Activated naive CD4-positive, alpha-beta T cell treated with anti-CD3 and anti-CD28 coated beads, Interleukin-2, amount 50 U/mL, for 16 hours (primary cell): ENCODE data around the gene CYP1B1.
"Not testable (repeated sequence)": the region's sequence is repeated elsewhere in the genome, so short reads cannot be mapped to it uniquely, and the experiment has no call there.

ENCODE experiments used
- DNase-seq: peaks from one replicate; pipeline ENCODE4 v3.0.0-alpha.2; 2020

CYP1B1 gene

DNA sequence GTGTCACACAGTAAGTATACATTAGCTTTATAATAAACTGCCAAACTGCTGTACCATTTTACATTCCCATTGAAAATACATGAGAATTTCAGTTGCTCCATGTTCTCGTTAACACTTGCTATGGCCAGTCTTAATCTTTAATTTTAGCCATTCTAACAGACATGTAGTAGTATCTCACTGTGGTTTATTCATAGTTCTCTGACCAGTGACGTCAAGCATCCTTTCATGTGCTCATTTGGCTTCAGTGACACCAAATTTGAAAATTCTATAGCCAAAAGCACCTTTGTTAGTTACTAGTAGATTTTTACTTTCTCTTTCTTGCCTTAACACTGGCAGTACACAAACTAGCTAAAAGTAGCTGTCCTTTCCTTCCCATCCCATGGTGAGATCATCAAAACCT, 43.0 kb downstream of the CYP1B1 start:
- no peak for DNase-seq

DNA sequence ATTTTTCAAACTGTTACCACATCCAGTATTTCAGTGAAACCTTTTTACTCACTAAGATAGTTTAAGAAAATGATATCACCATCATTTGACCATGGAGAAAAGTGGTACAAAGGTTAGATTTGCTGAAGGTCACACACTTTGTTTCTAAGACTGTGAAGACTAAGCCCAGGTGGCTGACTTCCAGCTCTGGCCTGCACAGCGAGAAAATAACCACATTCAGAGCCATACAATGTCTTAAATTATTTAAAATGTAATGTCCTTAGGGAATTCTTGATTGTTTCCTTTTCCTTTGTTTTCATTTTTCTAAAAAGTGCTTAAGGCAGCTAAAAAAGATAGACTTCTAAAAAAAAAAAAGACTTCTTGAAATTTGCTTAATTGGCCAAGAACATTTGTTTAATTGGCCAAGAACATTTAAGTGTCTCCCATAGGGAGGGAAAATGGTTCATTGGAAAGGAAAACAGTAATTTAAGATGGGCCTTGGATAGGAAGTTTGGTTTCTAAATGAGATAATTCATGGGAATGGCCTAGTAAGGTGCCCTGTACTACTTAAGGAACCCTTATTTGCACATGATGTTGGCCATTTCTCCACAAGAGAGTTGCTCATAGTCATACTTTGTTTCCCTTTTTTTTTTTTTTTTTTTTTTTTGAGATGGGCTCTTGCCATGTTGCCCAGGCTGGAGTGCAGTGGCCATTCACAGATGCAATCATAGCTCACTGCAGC, 45.2 kb downstream of the CYP1B1 start:
- no peak for DNase-seq

DNA sequence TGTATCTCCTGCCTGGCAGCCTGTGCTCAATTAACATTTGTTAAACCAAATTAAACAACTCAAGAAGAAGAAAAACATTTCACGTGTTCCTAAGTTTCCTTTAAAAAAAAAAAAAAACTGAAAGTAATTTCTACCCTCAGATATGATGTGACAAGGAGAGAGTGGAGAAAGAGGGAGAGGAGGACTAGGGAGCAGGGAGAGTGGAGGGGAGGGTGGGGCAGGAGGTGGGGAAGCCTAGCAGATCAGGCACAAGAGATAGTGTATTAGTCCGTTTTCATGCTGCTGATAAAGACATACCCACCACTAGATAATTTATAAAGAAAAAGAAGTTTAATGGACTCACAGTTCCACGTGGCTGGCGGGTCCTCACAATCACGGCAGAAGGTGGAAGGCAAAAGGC, 46.4 kb downstream of the CYP1B1 start:
- DNase-seq: no peak

DNA sequence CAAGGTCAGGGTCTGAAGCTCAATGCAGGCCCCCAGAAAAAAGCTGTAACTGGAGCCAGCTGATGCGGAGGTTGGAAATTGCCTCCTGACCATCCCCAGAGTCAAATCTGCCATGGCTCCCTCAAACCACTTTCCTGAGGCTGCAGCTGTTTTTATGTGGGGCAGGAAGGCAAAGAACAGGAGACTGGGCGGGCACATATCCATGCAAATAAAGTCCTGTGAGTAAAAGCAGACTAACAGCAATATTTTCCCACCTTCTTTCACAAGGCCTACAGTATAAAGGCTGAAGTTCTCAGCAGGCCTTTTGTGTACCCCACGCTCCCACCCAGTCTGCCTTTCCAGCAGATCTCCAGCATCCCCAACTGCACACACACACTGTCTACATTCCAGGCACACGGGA, 47.1 kb downstream of the CYP1B1 start:
- DNase-seq: no peak

DNA sequence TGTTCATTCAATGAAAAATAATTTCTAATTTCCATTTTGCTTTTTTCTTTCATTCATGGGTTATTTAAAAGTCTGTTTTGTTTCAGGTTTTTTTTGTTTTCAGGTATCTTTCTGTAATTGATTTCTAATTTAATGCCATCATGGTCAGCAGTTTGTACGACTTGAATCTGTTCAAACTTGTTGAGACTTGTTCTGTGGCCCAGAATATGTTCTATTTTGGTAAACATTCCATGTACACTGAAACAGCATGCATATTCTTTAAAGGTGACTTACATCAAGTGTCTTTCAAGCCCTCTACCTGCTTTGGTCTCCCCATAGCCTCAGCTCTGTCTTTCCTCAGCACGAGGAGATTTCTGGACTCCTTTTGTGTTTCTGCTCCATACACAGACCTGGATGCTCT, 49.1 kb downstream of the CYP1B1 start:
- no peak for DNase-seq

DNA sequence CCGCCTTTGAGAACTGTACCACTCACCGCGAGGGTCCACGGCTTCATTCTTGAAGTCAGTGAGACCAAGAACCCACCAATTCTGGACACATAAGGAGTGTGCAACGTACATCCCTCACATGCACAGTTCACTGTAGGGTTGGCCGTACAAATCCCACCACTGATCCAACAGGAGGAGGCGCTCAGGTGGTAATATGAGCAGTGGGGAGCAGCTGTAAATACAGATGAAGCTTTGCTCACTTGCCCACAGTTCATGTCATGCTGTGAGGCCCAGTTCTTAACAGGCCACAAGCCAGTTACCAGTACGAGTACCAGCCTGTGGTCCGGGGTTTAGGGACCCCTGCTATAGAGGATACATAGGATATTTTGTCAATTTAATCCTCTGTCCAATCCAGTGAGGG, 54.4 kb downstream of the CYP1B1 start:
- DNase-seq: no peak

DNA sequence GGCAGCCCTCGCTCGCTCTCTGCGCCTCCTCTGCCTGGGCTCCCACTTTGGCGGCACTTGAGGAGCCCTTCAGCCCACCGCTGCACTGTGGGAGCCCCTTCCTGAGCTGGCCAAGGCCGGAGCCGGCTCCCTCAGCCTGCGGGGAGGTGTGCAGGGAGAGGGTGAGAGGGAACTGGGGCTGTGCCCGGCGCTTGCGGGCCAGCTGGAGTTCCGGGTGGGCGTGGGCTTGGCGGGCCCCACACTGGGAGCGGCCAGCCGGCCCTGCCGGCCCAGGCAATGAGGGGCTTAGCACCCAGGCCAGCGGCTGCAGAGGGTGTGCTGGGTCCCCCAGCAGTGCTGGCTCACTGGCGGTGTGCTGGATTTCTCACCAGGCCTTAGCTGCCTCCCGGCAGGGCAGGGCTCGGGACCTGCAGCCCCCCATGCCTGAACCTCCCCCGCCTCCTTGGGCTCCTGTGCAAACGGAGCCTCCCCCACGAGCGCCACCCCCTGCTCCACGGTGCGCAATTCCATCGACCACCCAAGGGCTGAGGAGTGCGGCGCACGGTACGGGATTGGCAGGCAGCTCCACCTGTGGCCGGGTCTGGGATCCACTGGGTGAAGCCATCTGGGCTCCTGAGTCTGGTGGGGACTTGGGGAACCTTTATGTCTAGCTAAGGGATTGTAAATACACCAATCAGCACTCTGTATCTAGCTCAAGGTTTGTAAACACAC, 55.4 kb downstream of the CYP1B1 start:
- DNase-seq: not testable (repeated sequence)

DNA sequence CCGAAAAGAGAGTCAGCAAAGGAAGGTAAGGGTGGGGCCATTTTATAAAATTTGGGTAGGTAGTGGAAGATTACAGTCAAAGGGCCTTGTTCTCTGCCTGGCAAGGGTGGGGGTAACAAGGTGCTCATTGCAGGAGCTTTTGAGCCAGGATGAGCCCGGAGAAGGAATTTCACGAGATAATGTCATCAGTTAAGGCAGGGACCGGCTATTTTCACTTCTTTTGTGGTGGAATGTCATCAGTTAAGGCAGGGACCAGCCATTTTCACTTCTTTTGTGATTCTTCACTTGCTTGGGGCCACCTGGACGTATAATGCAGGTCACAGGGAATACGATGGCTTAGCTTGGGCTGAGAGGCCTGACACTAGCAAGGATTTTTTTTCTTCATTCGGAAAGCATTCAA, 58.1 kb downstream of the CYP1B1 start:
- DNase-seq: no peak
